A549 (cell line): ENCODE results near the gene ANKRD10.

Source experiments
- CBX8 ChIP-seq: fragments of 200-600 bp; sonication (generic); IDR thresholded peaks from 2 replicates; pipeline ENCODE4 v1.6.1; 2016
- CHD2 ChIP-seq: fragments of 150-350 bp; IDR thresholded peaks from 2 replicates; pipeline ENCODE4 v1.6.1; 2014; ENCODE audit warnings: low read length; ENCODE audit not compliant: partially characterized antibody

- TF ChIP-seq CHD2 (no peak), CBX8 (no peak)
Measured at GRCh38 chr13:110922506-110922905, 7.6 kb upstream of the ANKRD10 start.
